IMR-90 (cell line): Measurements from ENCODE around the gene SSBP3. TPM values are rescaled to one million over a fixed set of nuclear protein-coding genes. Genes with fewer than 3 reads are reported as not detected.

Experiments
- ATAC-seq: fragments of 200-7000 bp; cut with Tn5 transposase; 2 replicates; pipeline ENCODE4 v1.9.1; 2020; ENCODE audit warnings: low read depth, mild to moderate bottlenecking, moderate library complexity
- BruUV-seq: library from RNA; stranded (reverse); fragments of 400-500 nt; replicated peaks from 2 replicates; lab custom pipeline; 2021; lab: Mats Ljungman, UMichigan
- CTCF ChIA-PET: fragments of 300-600 bp; formaldehyde crosslinking; extraction: SDS; loops from one replicate; lab custom pipeline; 2021; ENCODE audit warnings: antibody characterized with exemption; lab: Yijun Ruan, JAX
- POLR2A ChIA-PET: fragments of 300-600 bp; sonication (Branson Sonifier 250); formaldehyde crosslinking; loops from one replicate; lab custom pipeline; 2022; ENCODE audit warnings: antibody characterized with exemption; ENCODE audit not compliant: unreplicated experiment; lab: Charles Lee
- DNase-seq: peaks from one replicate; pipeline ENCODE4 v3.0.0; 2013
- H2AFZ ChIP-seq: replicated peaks from 2 replicates; pipeline ENCODE3; 2013; ENCODE audit warnings: low read length, mild to moderate bottlenecking; ENCODE audit not compliant: poor library complexity
- H2AK5ac ChIP-seq: 2 replicates; pipeline ENCODE4 v1.6.1; 2013; ENCODE audit warnings: low read depth, low read length, inconsistent platforms
- H2AK9ac ChIP-seq: replicated peaks from 2 replicates; pipeline ENCODE3; 2013; ENCODE audit warnings: mild to moderate bottlenecking, low read depth, low read length, moderate library complexity; ENCODE audit not compliant: poor library complexity
- H2BK120ac ChIP-seq: 2 replicates; pipeline ENCODE4 v1.6.1; 2013; ENCODE audit warnings: low read depth, low read length, inconsistent platforms
- H2BK15ac ChIP-seq: 3 replicates; pipeline ENCODE4 v1.6.1; 2013; ENCODE audit warnings: low read depth, low read length, inconsistent platforms
- H2BK20ac ChIP-seq: 2 replicates; pipeline ENCODE4 v1.6.1; 2013; ENCODE audit warnings: low read depth, mild to moderate bottlenecking, inconsistent platforms, low read length, moderate library complexity
- H2BK5ac ChIP-seq: 2 replicates; pipeline ENCODE4 v1.6.1; 2013; ENCODE audit warnings: mild to moderate bottlenecking, low read depth, low read length, inconsistent platforms; ENCODE audit not compliant: poor library complexity, severe bottlenecking
- H3K14ac ChIP-seq: replicated peaks from 2 replicates; pipeline ENCODE4 v1.6.1; 2013; ENCODE audit warnings: low read depth, low read length, inconsistent platforms
- H3K18ac ChIP-seq: 2 replicates; pipeline ENCODE4 v1.6.1; 2013; ENCODE audit warnings: low read depth, low read length, control low read depth
- H3K23ac ChIP-seq: 2 replicates; pipeline ENCODE4 v1.6.1; 2013; ENCODE audit warnings: low read depth, low read length, inconsistent platforms
- H3K27ac ChIP-seq: 2 replicates; pipeline ENCODE4 v1.5.1; 2013; ENCODE audit warnings: mild to moderate bottlenecking, control low read depth, low read length; ENCODE audit not compliant: insufficient read depth
- H3K27me3 ChIP-seq: 2 replicates; pipeline ENCODE4 v1.6.1; 2013; ENCODE audit warnings: low read length; ENCODE audit not compliant: control insufficient read depth, insufficient read depth
- H3K36me3 ChIP-seq: 2 replicates; pipeline ENCODE4 v1.6.1; 2013; ENCODE audit warnings: low read length, mixed read lengths; ENCODE audit not compliant: control insufficient read depth, insufficient read depth
- H3K4ac ChIP-seq: 2 replicates; pipeline ENCODE4 v1.6.1; 2013; ENCODE audit warnings: low read depth, low read length, inconsistent platforms
- H3K4me1 ChIP-seq: 2 replicates; pipeline ENCODE4 v1.6.1; 2013; ENCODE audit warnings: low read length, mixed read lengths; ENCODE audit not compliant: control insufficient read depth, insufficient read depth
- H3K4me2 ChIP-seq: 2 replicates; pipeline ENCODE4 v1.6.1; 2013; ENCODE audit warnings: low read depth, mild to moderate bottlenecking, control low read depth, low read length, moderate library complexity
- H3K4me3 ChIP-seq: 2 replicates; pipeline ENCODE4 v1.5.1; 2013; ENCODE audit warnings: low read depth, mild to moderate bottlenecking, control low read depth, low read length, moderate library complexity; ENCODE audit not compliant: insufficient read depth
- H3K56ac ChIP-seq: 2 replicates; pipeline ENCODE4 v1.6.1; 2013; ENCODE audit warnings: low read length, inconsistent platforms; ENCODE audit not compliant: insufficient read depth; ENCODE audit errors: extremely low read depth
- H3K79me1 ChIP-seq, 2 experiments: 2 replicates each; pipeline ENCODE4 v1.6.1; 2013; ENCODE audit warnings: low read length in 2 of 2, inconsistent platforms in 1 of 2, low read depth in 1 of 2
- H3K9ac ChIP-seq: 2 replicates; pipeline ENCODE4 v1.6.1; 2013; ENCODE audit warnings: low read depth, low read length, control low read depth
- H3K9me1 ChIP-seq: 2 replicates; pipeline ENCODE4 v1.6.1; 2013; ENCODE audit warnings: low read length, inconsistent platforms; ENCODE audit not compliant: insufficient read depth
- H3K9me3 ChIP-seq: 2 replicates; pipeline ENCODE4 v1.6.1; 2013; ENCODE audit warnings: low read length; ENCODE audit not compliant: control insufficient read depth, insufficient read depth
- H4K20me1 ChIP-seq: 2 replicates; pipeline ENCODE4 v1.6.1; 2013; ENCODE audit warnings: low read length, inconsistent platforms; ENCODE audit not compliant: insufficient read depth
- H4K5ac ChIP-seq: 2 replicates; pipeline ENCODE4 v1.6.1; 2013; ENCODE audit warnings: mild to moderate bottlenecking, low read depth, low read length, control low read depth
- H4K8ac ChIP-seq, 2 experiments: 2 replicates each; pipeline ENCODE4 v1.6.1; 2013; ENCODE audit warnings: low read depth in 2 of 2, low read length in 2 of 2, control low read depth in 1 of 2, inconsistent platforms in 1 of 2
- H4K91ac ChIP-seq: 2 replicates; pipeline ENCODE4 v1.6.1; 2013; ENCODE audit warnings: low read depth, low read length, inconsistent platforms; ENCODE audit not compliant: insufficient read depth
- NFE2L2 ChIP-seq: fragments of 150-350 bp; IDR thresholded peaks from 2 replicates; pipeline ENCODE4 v1.6.1; 2016; ENCODE audit warnings: low read depth, mild to moderate bottlenecking, low read length
- whole genome bisulfite sequencing, 2 experiments: methylation state at CpG; one replicate each; pipeline versions ENCODE4 v1.1.5 to v1.1.7; 2013; ENCODE audit warnings: missing lambda C conversion rate in 2 of 2; ENCODE audit not compliant: insufficient read length in 1 of 2; ENCODE audit errors: extremely low coverage in 2 of 2; 5-methylcytosine and 5-hydroxymethylcytosine counted together
- dilution Hi-C: fragments of 300-500 bp; cut with HindIII; formaldehyde crosslinking; loops from one replicate; pipeline ENCODE4 v1.14.3; 2018; ENCODE audit warnings: low sequenced_read_pairs; ENCODE audit not compliant: unreplicated experiment
- in situ Hi-C: fragments of 300-500 bp; cut with MboI; formaldehyde crosslinking; loops from 3 replicates; pipeline ENCODE4 v1.14.3; 2019; ENCODE audit warnings: low sequenced_read_pairs, inconsistent platforms, mixed read lengths
- intact Hi-C: fragments of 100-400 bp; cut with micrococcal nuclease; formaldehyde crosslinking; loops from 2 replicates; pipeline ENCODE4 v1.10.0; 2022
- polyA plus RNA-seq, 3 experiments: library from polyadenylated mRNA; depleted of rRNA; stranded (reverse); fragments of >200 nt; gene quantifications; 2 replicates each; pipeline ENCODE4 v1.2.3, GENCODE V29; 2012; ENCODE audit warnings: low replicate concordance in 1 of 3
- total RNA-seq: library from RNA; depleted of rRNA; stranded (reverse); fragments of >200 nt; gene quantifications from 2 replicates; pipeline ENCODE4 v1.2.3, GENCODE V29; 2012

The SSBP3 gene
- total and polyA plus RNA-seq, 2 of the 4 experiments (the other 2 are of a cell fraction): 10.9 to 39.6 TPM

DNA sequence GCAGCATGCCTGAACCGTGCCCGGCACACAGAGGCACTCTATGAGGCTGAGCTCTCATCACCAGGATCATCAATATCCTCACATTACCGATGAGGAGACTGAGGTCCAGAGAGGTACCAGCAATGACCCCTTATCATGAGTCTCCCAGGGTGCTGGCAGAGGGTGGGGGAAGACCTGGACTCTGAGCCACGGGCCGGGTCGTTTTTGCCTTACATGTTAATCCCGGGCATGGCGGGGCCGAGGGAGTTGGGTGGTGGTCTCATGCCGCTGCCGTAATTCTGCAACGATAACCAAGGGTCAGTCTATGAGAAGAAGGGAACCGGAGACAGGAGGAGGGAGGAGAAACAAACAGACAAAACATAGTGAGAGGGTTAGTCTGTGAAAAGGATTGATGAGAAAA, 163.2 kb downstream of the SSBP3 start:
- intact Hi-C loops: no loop called here
- H3K79me1 ChIP-seq: peaks cover 4% of the 10 kb centered on the region in 2 experiments; a peak in 2 of 4 replicates
- H2AK9ac ChIP-seq: no peak overlapping the region
- no peak overlapping the region for H3K23ac ChIP-seq
- H3K27me3 ChIP-seq: no peaks in the 10 kb centered on the region
- H4K91ac ChIP-seq: no peak overlapping the region
- dilution Hi-C loops: no loop called here
- no peak overlapping the region for H3K4me3 ChIP-seq
- ChIA-PET POLR2A (no interaction called here), CTCF (no interaction called here)
- 100% methylated on average over 7 of the region's 13 CpGs; no CpG with 5 or more reads in 1 of the 2 experiments for WGBS, 2 experiments
- no peak overlapping the region for H2AFZ ChIP-seq
- no peak overlapping the region for H3K56ac ChIP-seq
- H2BK15ac ChIP-seq: no peak overlapping the region
- H3K14ac ChIP-seq: no peak overlapping the region
- H3K9me3 ChIP-seq: no peaks in the 10 kb centered on the region
- H2BK120ac ChIP-seq: no peak overlapping the region
- H3K4ac ChIP-seq: no peak overlapping the region
- no peak overlapping the region for H2BK5ac ChIP-seq
- no peak overlapping the region for H4K8ac ChIP-seq
- H3K4me1 ChIP-seq: no peaks in the 10 kb centered on the region
- H4K20me1 ChIP-seq: no peaks in the 10 kb centered on the region
- no peak overlapping the region for H3K27ac ChIP-seq
- H3K4me2 ChIP-seq: no peak overlapping the region
- no peak overlapping the region for H3K18ac ChIP-seq
- 0 out of 2 replicates have a peak, but pooled peaks cover 3% of the 10 kb centered on the region for H3K9me1 ChIP-seq
- DNase-seq: no peak
- TF ChIP-seq NFE2L2: no peak
- no TSS peak for BruUV-seq
- no peak overlapping the region for H2AK5ac ChIP-seq
- peaks cover 74% of the 10 kb centered on the region for H3K36me3 ChIP-seq
- ATAC-seq: no peak
- no peak overlapping the region for H2BK20ac ChIP-seq
- H4K5ac ChIP-seq: no peak overlapping the region
- H3K9ac ChIP-seq: no peak overlapping the region
- in situ Hi-C loops: no loop called here
